SU-DHL-6 (cell line): Measurements from ENCODE around the gene KCTD1.

Experiments
- H2AFZ ChIP-seq: fragments of 200-600 bp; sonication (generic); 2 replicates; pipeline ENCODE4 v1.6.1; 2014; ENCODE audit warnings: low read depth, mild to moderate bottlenecking, moderate library complexity, mixed read lengths, antibody characterized with exemption, low read length; ENCODE audit not compliant: severe bottlenecking
- H3F3A ChIP-seq: fragments of 200-600 bp; shearing (Covaris generic); 2 replicates; pipeline ENCODE4 v1.6.0; 2016; ENCODE audit warnings: antibody characterized with exemption, mild to moderate bottlenecking; ENCODE audit not compliant: insufficient read depth
- H3K27ac ChIP-seq: fragments of 200-600 bp; sonication (generic); 2 replicates; pipeline ENCODE4 v1.5.1; 2016; ENCODE audit warnings: low read depth, mild to moderate bottlenecking, low read length, moderate library complexity, mixed read lengths
- H3K27me3 ChIP-seq: fragments of 200-600 bp; sonication (generic), shearing (Covaris generic); 2 replicates; pipeline ENCODE4 v1.6.0; 2014; ENCODE audit warnings: mild to moderate bottlenecking, low read length
- H3K36me3 ChIP-seq: fragments of 200-600 bp; sonication (generic); 2 replicates; pipeline ENCODE4 v1.6.1; 2014; ENCODE audit warnings: mild to moderate bottlenecking, low read length, mixed read lengths
- H3K4me2 ChIP-seq: fragments of 300-600, 200-600 bp; shearing (Covaris generic), sonication (generic); 2 replicates; pipeline ENCODE4 v1.6.0; 2014; ENCODE audit warnings: low read length, low read depth, mild to moderate bottlenecking; ENCODE audit not compliant: poor library complexity, severe bottlenecking
- H3K4me3 ChIP-seq: fragments of 200-600 bp; sonication (generic); 2 replicates; pipeline ENCODE4 v1.5.1; 2014; ENCODE audit warnings: antibody characterized with exemption, low read length, mild to moderate bottlenecking, mixed read lengths; ENCODE audit not compliant: insufficient read depth, poor library complexity, severe bottlenecking
- H3K79me2 ChIP-seq: fragments of 200-600 bp; sonication (generic); 2 replicates; pipeline ENCODE4 v1.6.1; 2014; ENCODE audit warnings: mild to moderate bottlenecking, low read length, moderate library complexity; ENCODE audit not compliant: insufficient read depth
- H3K9ac ChIP-seq: fragments of 200-600 bp; sonication (generic); 2 replicates; pipeline ENCODE4 v1.7.0; 2014; ENCODE audit warnings: mild to moderate bottlenecking, low read length
- H3K9me2 ChIP-seq: fragments of 200-600 bp; sonication (generic); replicated peaks from 2 replicates; pipeline ENCODE4 v1.6.1; 2014; ENCODE audit warnings: low read length; ENCODE audit not compliant: insufficient read depth
- H3K9me3 ChIP-seq: fragments of 200-600 bp; sonication (generic); 2 replicates; pipeline ENCODE4 v1.6.1; 2014; ENCODE audit warnings: low read length, mixed read lengths; ENCODE audit not compliant: insufficient read depth
- H4K20me1 ChIP-seq: fragments of 200-600 bp; sonication (generic); 2 replicates; pipeline ENCODE4 v1.6.1; 2014; ENCODE audit warnings: low read depth, mild to moderate bottlenecking, antibody characterized with exemption, low read length, moderate library complexity, mixed read lengths
- CTCF ChIP-seq: fragments of 200-600 bp; sonication (generic); IDR thresholded peaks from one replicate; pipeline ENCODE4 v1.5.1; 2017; ENCODE audit warnings: antibody characterized with exemption, mild to moderate bottlenecking, low read length, moderate library complexity; ENCODE audit not compliant: insufficient read depth, poor library complexity, severe bottlenecking
- EZH2phosphoT487 ChIP-seq: fragments of 200-600 bp; sonication (generic), shearing (Covaris generic); conservative IDR thresholded peaks from 2 replicates; pipeline ENCODE4 v1.6.1; 2018; ENCODE audit warnings: mild to moderate bottlenecking, antibody characterized with exemption, low read length, moderate library complexity, mixed read lengths

The KCTD1 gene

GRCh38 chr18:26546875-26547645 lies 1.3 kb downstream of the KCTD1 start:
- no peak overlapping the region for H3K4me2 ChIP-seq
- TF ChIP-seq CTCF: no peak
- TF ChIP-seq EZH2phosphoT487: no peak
- H3K9ac ChIP-seq: no peak overlapping the region
- no peaks in the 10 kb centered on the region for H3K9me2 ChIP-seq
- no peaks in the 10 kb centered on the region for H3K36me3 ChIP-seq
- no peaks in the 10 kb centered on the region for H3K9me3 ChIP-seq
- H3K27me3 ChIP-seq: no peaks in the 10 kb centered on the region
- no peaks in the 10 kb centered on the region; the same call in none of the 2 replicates for H3F3A ChIP-seq
- no peak overlapping the region for H3K4me3 ChIP-seq
- H2AFZ ChIP-seq: no peak overlapping the region
- no peaks in the 10 kb centered on the region for H4K20me1 ChIP-seq
- no peaks in the 10 kb centered on the region for H3K79me2 ChIP-seq
- no peak overlapping the region for H3K27ac ChIP-seq

DNA sequence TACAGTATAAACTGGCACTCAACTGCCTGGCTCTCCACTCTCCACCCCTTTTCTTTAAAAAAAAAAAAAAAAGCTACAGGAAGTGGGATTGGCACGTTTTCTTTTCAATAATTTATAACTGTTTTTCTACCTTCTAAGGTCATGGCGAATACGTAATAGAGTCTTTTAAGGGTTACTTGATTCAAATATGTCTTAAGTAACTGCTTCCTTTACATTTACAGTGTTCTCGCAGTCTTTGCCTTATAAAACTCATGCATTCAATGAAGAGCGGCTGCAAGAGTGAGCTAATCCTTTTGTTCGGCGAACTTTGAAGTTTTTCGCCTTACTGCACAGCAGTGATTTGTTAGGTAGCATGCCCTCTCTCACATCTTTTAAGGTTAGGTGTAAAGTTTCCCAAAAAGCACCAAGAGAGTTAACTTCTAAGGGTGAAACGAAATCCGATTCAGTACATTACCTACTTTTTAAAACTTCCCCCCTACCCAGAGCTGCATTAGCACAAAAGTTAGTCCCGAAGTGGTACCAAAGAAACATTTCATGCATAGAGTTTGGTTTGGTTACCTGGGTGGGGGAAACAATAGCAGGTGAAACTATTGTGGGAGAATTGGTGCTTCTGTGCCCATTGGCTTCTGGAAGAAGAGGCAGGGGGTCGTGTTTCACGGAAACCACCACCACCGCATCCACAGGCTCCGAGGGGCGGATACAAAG lies 2.0 kb downstream of the KCTD1 start:
- Histone ChIP-seq H3K36me3 (no peaks in the 10 kb centered on the region), H3K27ac (no peak overlapping the region), H3K9me3 (no peaks in the 10 kb centered on the region), H2AFZ (no peak overlapping the region), H3K4me2 (no peak overlapping the region), H3K9me2 (no peaks in the 10 kb centered on the region), H3K79me2 (no peaks in the 10 kb centered on the region), H3K4me3 (no peak overlapping the region), H4K20me1 (no peaks in the 10 kb centered on the region), H3K9ac (no peak overlapping the region), H3K27me3 (no peaks in the 10 kb centered on the region), H3F3A (no peaks in the 10 kb centered on the region; the same call in 1 of the 2 replicates)
- TF ChIP-seq CTCF: no peak
- no peak for TF ChIP-seq EZH2phosphoT487

DNA sequence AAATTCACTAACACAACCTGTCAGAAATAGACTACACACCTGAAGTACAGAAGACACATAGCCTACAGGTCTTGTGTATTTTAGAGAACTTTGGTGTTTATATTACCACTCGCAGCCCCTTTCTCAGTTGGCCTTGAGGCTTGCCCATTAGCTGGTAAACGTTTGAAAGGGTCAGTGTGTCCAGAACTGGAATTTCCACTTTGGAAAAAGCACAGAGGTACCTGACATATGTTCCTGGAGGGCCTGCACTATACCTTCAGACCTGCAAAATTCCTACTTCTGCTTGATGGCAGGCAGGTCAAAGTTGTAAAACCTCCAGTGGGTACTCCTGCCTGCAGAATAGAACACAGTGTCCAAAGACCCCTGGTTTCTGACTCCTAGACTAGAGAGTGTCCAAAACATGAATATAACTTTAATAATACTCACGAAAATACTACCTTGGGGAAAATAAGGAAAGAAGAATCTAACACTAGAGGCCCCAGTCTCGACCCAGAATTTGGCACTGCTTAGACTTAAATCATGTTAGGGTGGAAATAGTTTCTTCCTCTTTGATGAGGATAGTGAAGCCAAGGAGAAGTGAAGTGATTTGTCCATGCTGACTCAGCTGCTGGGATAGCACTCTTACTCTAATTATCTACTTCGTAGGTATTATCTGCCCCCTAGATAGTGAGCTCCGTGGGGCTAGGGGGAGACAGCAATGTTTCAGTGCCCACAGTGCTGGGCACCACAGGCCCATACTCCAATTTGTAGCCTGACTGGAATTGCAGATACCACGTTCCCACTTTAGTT lies 2.8 kb downstream of the KCTD1 start:
- H3K4me3 ChIP-seq: no peak overlapping the region
- no peaks in the 10 kb centered on the region for H3K27me3 ChIP-seq
- no peaks in the 10 kb centered on the region for H3K36me3 ChIP-seq
- H4K20me1 ChIP-seq: no peaks in the 10 kb centered on the region
- no peak overlapping the region for H2AFZ ChIP-seq
- TF ChIP-seq CTCF (no peak), EZH2phosphoT487 (no peak)
- H3K79me2 ChIP-seq: no peaks in the 10 kb centered on the region
- no peak overlapping the region for H3K4me2 ChIP-seq
- no peaks in the 10 kb centered on the region for H3K9me2 ChIP-seq
- H3K27ac ChIP-seq: no peak overlapping the region
- no peak overlapping the region for H3K9ac ChIP-seq
- no peaks in the 10 kb centered on the region; the same call in 1 of the 2 replicates for H3F3A ChIP-seq
- H3K9me3 ChIP-seq: no peaks in the 10 kb centered on the region
